Neural progenitor cell (in vitro differentiated cells): Measurements from ENCODE around the gene RPL7L1.

Source experiments
- EZH2 ChIP-seq: fragments of 200-600 bp; sonication (generic); IDR thresholded peaks from 2 replicates; pipeline ENCODE4 v1.6.1; 2017; ENCODE audit warnings: antibody characterized with exemption, mild to moderate bottlenecking, moderate library complexity
- TF ChIP-seq, protein P1 (sequence below): fragments of 200-600 bp; sonication (generic); IDR thresholded peaks from 2 replicates; pipeline ENCODE4 v1.5.1; 2017; ENCODE audit warnings: antibody characterized with exemption, mild to moderate bottlenecking

DNA sequence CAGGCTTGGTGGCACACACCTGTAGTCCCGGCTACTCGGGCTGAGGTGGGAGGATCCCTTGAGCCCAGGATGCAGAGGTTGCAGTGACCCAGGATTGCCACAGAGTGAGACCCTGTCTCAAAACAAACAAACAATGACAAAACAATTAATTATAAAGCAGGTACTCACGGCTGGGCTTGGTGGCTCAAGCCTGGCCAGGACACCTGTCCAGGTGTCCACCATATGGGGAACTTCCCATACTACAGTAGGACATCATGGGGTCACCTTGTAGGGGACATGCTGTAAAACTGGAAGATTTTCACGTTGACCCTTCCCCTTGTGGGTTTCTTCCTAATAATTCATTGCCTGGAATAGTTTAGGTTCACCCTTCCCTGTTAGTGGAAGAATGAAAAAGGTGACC is 30.7 kb upstream of the RPL7L1 start:
- TF ChIP-seq, protein P1, sequence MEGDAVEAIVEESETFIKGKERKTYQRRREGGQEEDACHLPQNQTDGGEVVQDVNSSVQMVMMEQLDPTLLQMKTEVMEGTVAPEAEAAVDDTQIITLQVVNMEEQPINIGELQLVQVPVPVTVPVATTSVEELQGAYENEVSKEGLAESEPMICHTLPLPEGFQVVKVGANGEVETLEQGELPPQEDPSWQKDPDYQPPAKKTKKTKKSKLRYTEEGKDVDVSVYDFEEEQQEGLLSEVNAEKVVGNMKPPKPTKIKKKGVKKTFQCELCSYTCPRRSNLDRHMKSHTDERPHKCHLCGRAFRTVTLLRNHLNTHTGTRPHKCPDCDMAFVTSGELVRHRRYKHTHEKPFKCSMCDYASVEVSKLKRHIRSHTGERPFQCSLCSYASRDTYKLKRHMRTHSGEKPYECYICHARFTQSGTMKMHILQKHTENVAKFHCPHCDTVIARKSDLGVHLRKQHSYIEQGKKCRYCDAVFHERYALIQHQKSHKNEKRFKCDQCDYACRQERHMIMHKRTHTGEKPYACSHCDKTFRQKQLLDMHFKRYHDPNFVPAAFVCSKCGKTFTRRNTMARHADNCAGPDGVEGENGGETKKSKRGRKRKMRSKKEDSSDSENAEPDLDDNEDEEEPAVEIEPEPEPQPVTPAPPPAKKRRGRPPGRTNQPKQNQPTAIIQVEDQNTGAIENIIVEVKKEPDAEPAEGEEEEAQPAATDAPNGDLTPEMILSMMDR: no peak
- no peak for TF ChIP-seq EZH2
